Renal pelvis (tissue), 4 donors: ENCODE measurements around the gene PDZD4. TPM values are rescaled to one million over a fixed set of nuclear protein-coding genes. Genes with fewer than 3 reads are reported as not detected.

Experiments used
- DNase-seq: peaks from one replicate; pipeline ENCODE4 v3.0.0-alpha.2; 2013
- polyA plus RNA-seq, 3 donors: library from polyadenylated mRNA; unstranded; fragments of 120-200 nt; gene quantifications; one replicate each; pipeline ENCODE4 v1.2.1, GENCODE V29; 2013; ENCODE audit not compliant: insufficient read length in 3 of 3

Gene PDZD4
- polyA plus RNA-seq, 3 donors, result 8.4 to 12.0 (median 11.7) TPM

GRCh38 chrX:153791104-153791852 lies 39.1 kb downstream of the PDZD4 start:
- DNase-seq, result no peak

GRCh38 chrX:153789654-153790053 lies 40.7 kb downstream of the PDZD4 start:
- no peak for DNase-seq

GRCh38 chrX:153786669-153787068 lies 43.7 kb downstream of the PDZD4 start:
- DNase-seq, result no peak

- DNase-seq, result no peak
These were observed 45.9 kb downstream of the PDZD4 start for GRCh38 chrX:153784325-153784967.

- DNase-seq, result no peak
These were observed 46.8 kb downstream of the PDZD4 start for GRCh38 chrX:153783378-153784013.

GRCh38 chrX:153782871-153783270 lies 47.5 kb downstream of the PDZD4 start:
- no peak for DNase-seq

GRCh38 chrX:153782313-153782712 lies 48.0 kb downstream of the PDZD4 start:
- DNase-seq, result no peak

GRCh38 chrX:153781428-153782047 lies 48.8 kb downstream of the PDZD4 start:
- DNase-seq, result no peak

GRCh38 chrX:153780678-153781427 lies 49.5 kb downstream of the PDZD4 start, which contains the start of gene SRPK3:
TSS of gene SRPK3 (plus strand) at chrX:153781041. CDS start at chrX:153781087, 46 bp downstream.
- peak; percentile 48 for DNase-seq

GRCh38 chrX:153779891-153780677 lies 50.3 kb downstream of the PDZD4 start:
- DNase-seq, result no peak

GRCh38 chrX:153778684-153779101 lies 51.7 kb downstream of the PDZD4 start:
- no peak for DNase-seq

GRCh38 chrX:153778181-153778580 lies 52.2 kb downstream of the PDZD4 start:
- no peak for DNase-seq

GRCh38 chrX:153777261-153778090 lies 52.9 kb downstream of the PDZD4 start:
- no peak for DNase-seq

GRCh38 chrX:153776611-153777045 lies 53.7 kb downstream of the PDZD4 start:
- DNase-seq, result no peak

GRCh38 chrX:153776120-153776599 lies 54.2 kb downstream of the PDZD4 start:
- no peak for DNase-seq

- DNase-seq, result no peak
These were observed 54.8 kb downstream of the PDZD4 start for GRCh38 chrX:153775293-153776119.

GRCh38 chrX:153774576-153775292 lies 55.6 kb downstream of the PDZD4 start:
- no peak for DNase-seq
